Measurements from ENCODE around the gene ABI1. TPM values are rescaled to one million over a fixed set of nuclear protein-coding genes. Genes with fewer than 3 reads are reported as not detected.

ABI1 gene
- total and polyA plus RNA-seq, 9 of the 15 experiments (the other 6 are each of a cell fraction or from before 2014, with no cell fraction given): 22.1 to 52.3 (median 39.0) TPM

DNA sequence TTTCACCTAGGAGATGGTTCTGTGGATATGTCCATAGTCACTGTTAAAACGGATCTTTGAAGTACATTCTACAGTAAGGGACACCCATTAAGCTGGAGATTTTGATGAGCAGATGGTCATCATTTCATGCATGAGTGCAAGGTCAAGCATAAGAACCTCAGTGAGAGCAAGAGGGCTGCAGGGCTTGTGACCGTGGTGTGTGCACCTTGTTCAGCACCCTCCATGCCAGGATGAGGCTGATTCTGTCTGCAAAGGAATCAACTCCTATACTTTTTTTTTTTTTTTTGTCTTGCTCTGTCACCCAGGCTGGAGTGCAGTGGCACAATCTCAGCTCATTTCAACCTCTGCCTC, 145.6 kb downstream of the ABI1 start (continued):
- TF ChIP-seq, protein P1, sequence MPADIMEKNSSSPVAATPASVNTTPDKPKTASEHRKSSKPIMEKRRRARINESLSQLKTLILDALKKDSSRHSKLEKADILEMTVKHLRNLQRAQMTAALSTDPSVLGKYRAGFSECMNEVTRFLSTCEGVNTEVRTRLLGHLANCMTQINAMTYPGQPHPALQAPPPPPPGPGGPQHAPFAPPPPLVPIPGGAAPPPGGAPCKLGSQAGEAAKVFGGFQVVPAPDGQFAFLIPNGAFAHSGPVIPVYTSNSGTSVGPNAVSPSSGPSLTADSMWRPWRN (IDR thresholded peaks at IDR 0.05; ENCODE audit: low read depth): no peak
- TF ChIP-seq ZNF780A (CRISPR knock-in tag; IDR thresholded peaks at IDR 0.05) (no peak), NCOA2 (IDR thresholded peaks at IDR 0.05; ENCODE audit: partially characterized antibody in 2 of 2) (no peak), ZZZ3 (IDR thresholded peaks at IDR 0.05) (no peak), ELF2 (CRISPR knock-in tag; IDR thresholded peaks at IDR 0.05) (no peak)
- TF ChIP-seq, protein P2, sequence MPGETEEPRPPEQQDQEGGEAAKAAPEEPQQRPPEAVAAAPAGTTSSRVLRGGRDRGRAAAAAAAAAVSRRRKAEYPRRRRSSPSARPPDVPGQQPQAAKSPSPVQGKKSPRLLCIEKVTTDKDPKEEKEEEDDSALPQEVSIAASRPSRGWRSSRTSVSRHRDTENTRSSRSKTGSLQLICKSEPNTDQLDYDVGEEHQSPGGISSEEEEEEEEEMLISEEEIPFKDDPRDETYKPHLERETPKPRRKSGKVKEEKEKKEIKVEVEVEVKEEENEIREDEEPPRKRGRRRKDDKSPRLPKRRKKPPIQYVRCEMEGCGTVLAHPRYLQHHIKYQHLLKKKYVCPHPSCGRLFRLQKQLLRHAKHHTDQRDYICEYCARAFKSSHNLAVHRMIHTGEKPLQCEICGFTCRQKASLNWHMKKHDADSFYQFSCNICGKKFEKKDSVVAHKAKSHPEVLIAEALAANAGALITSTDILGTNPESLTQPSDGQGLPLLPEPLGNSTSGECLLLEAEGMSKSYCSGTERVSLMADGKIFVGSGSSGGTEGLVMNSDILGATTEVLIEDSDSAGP (CRISPR knock-in tag; IDR thresholded peaks at IDR 0.05): no peak

DNA sequence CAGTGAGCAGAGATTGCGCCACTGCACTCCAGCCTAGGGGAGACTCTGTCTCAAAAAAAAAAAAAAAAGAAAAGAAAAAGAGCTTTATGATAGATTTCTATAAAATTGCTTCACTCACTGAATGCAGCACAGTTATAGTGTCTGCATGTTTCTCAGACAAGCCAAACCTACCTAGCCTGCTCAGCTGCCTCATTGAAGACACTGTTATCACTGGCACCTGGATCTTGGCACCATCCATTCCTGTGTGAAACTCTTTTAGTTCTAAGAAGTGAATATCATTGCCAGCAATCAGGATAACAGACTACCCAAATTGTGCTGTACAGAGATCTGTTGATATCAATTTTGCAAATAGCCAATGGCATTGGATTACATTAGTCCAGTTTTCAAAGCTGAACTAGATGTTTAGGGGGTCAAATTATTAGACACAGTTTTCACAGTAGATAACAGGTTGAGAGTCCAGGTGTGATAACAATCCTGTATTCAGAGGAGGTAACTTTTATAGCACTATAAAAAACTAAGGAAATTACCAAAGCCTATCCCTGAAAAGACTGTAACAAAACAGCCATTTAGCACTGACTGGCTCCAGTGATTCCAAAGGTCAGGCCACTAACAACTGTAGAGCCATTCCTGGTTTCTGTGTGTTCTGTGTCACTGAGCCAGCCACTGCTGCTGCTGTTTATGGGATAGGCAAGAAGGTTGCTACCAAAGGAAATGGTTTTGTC, 146.2 kb downstream of the ABI1 start:
- BruUV-seq (replicated peaks): no TSS peak
- POLR2A ChIA-PET: interaction anchor here (0.6 kb wide), 1 partner anchor 25 kb away, joined by 3 read pairs; no protein-coding TSS in a partner anchor

More for the DNA sequence above, 146.2 kb downstream of the ABI1 start:
- ATAC-seq (no peak), DNase-seq (ENCODE audit: extremely low read depth in 1 of 4, low spot score in 3 of 4) (no peak), FAIRE-seq (no peak)
- no peak overlapping the region for H3K4me2 ChIP-seq (ENCODE audit: insufficient read depth, low read length)
- H3K9ac ChIP-seq (ENCODE audit: insufficient read depth in 1 of 2, low read depth in 2 of 2, low read length in 2 of 2): no peak overlapping the region
- H3K27ac ChIP-seq (ENCODE audit: extremely low read depth, low read depth, low read length): no peak overlapping the region
- no peak overlapping the region for H3K4me3 ChIP-seq
- WGBS (ENCODE audit: insufficient coverage, low coverage, missing lambda C conversion rate): 100% methylated on average over 1 of the region's 1 CpG
- no peak overlapping the region for H2AFZ ChIP-seq (ENCODE audit: low read depth, low read length)
- intact Hi-C loops (cut with micrococcal nuclease) (no loop called here), in situ Hi-C loops (cut with MboI) (no loop called here)
- CTCF ChIA-PET (ENCODE audit: low intra/inter-chr PET ratio): no interaction called here
- no peaks in the 10 kb centered on the region for H3K27me3 ChIP-seq (ENCODE audit: control insufficient read depth in 2 of 2, insufficient read depth in 2 of 2, low read length in 2 of 2)
- peaks cover 57% of the 10 kb centered on the region for H3K36me3 ChIP-seq (ENCODE audit: control insufficient read depth, insufficient read depth, low read length)
- no peaks in the 10 kb centered on the region for H4K20me1 ChIP-seq (replicated peaks; ENCODE audit: control insufficient read depth, insufficient read depth, low read length)
- H3K4me1 ChIP-seq (replicated peaks in 1 of 2; ENCODE audit: control insufficient read depth in 2 of 2, insufficient read depth in 2 of 2, low read length in 2 of 2): no peaks in the 10 kb centered on the region
- no peaks in the 10 kb centered on the region for H3K79me2 ChIP-seq (ENCODE audit: control insufficient read depth, insufficient read depth, low read length)
- no peaks in the 10 kb centered on the region for H3K9me3 ChIP-seq (replicated peaks; ENCODE audit: control insufficient read depth, insufficient read depth, low read depth, low read length)
- no peak for TF ChIP-seq ZNF76 (CRISPR knock-in tag; IDR thresholded peaks at IDR 0.05; ENCODE audit: borderline replicate concordance)
- TF ChIP-seq, protein P3, sequence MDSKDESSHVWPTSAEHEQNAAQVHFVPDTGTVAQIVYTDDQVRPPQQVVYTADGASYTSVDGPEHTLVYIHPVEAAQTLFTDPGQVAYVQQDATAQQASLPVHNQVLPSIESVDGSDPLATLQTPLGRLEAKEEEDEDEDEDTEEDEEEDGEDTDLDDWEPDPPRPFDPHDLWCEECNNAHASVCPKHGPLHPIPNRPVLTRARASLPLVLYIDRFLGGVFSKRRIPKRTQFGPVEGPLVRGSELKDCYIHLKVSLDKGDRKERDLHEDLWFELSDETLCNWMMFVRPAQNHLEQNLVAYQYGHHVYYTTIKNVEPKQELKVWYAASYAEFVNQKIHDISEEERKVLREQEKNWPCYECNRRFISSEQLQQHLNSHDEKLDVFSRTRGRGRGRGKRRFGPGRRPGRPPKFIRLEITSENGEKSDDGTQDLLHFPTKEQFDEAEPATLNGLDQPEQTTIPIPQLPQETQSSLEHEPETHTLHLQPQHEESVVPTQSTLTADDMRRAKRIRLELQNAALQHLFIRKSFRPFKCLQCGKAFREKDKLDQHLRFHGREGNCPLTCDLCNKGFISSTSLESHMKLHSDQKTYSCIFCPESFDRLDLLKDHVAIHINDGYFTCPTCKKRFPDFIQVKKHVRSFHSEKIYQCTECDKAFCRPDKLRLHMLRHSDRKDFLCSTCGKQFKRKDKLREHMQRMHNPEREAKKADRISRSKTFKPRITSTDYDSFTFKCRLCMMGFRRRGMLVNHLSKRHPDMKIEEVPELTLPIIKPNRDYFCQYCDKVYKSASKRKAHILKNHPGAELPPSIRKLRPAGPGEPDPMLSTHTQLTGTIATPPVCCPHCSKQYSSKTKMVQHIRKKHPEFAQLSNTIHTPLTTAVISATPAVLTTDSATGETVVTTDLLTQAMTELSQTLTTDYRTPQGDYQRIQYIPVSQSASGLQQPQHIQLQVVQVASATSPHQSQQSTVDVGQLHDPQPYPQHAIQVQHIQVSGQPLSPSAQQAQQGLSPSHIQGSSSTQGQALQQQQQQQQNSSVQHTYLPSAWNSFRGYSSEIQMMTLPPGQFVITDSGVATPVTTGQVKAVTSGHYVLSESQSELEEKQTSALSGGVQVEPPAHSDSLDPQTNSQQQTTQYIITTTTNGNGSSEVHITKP (IDR thresholded peaks at IDR 0.05; ENCODE audit: partially characterized antibody): peak; percentile 40
- no peaks in the 10 kb centered on the region for H3K9me1 ChIP-seq (ENCODE audit: control insufficient read depth, insufficient read depth, low read length)
